Peyer's patch (tissue), 4 donors: ENCODE measurements around the gene GOLT1A. TPM values are rescaled to one million over a fixed set of nuclear protein-coding genes. Genes with fewer than 3 reads are reported as not detected.
A peak's percentile ranks its signal among the peaks of the same experiment; 100 is the strongest.

Source experiments
- DNase-seq, 3 donors: peaks; one replicate each; pipeline ENCODE4 v3.0.0-alpha.2; 2017 to 2019
- H3K27ac ChIP-seq, 4 donors: fragments of 200-600 bp; sonication (generic); one replicate each; pipeline ENCODE4 v1.5.1; 2016 to 2019
- H3K27me3 ChIP-seq, 2 donors: fragments of 200-600 bp; sonication (generic); one replicate each; pipeline ENCODE4 v1.5.1; 2019
- H3K36me3 ChIP-seq, 3 donors: fragments of 200-600 bp; sonication (generic); one replicate each; pipeline ENCODE4 v1.5.1; 2016 to 2019
- H3K4me1 ChIP-seq, 4 donors: fragments of 200-600 bp; sonication (generic); one replicate each; pipeline ENCODE4 v1.5.1; 2016 to 2019
- H3K4me3 ChIP-seq, 4 donors: fragments of 200-600 bp; sonication (generic); 1 replicate in 3 of 4; 2 replicates in 1 of 4; pipeline ENCODE4 v1.5.1; 2016 to 2019; ENCODE audit warnings: mild to moderate bottlenecking in 1 of 4
- H3K9me3 ChIP-seq, 4 donors: fragments of 200-600 bp; sonication (generic); one replicate each; pipeline ENCODE4 v1.5.1; 2016 to 2019; ENCODE audit warnings: mild to moderate bottlenecking in 1 of 4
- CTCF ChIP-seq, 6 experiments: fragments of 450-650 bp in 4 of 6; fragments of 200-600 bp in 2 of 6; sonication (generic) in 1 of 6; IDR thresholded peaks; one replicate each; pipeline ENCODE4 v1.5.1; 2017 to 2019; ENCODE audit warnings: antibody characterized with exemption in 6 of 6, mild to moderate bottlenecking in 3 of 6, moderate library complexity in 1 of 6
- POLR2A ChIP-seq, 2 donors: fragments of 450-650 bp; IDR thresholded peaks; one replicate each; pipeline ENCODE4 v1.5.1; 2017; ENCODE audit warnings: antibody characterized with exemption in 2 of 2, mild to moderate bottlenecking in 2 of 2, moderate library complexity in 2 of 2
- total RNA-seq, 4 donors: library from RNA; depleted of rRNA; stranded (reverse); fragments of >200 nt; gene quantifications; one replicate each; pipeline ENCODE4 v1.1.0, GENCODE V29; 2016

Gene GOLT1A
- total RNA-seq, 4 donors from 2014 or later: 11.6 to 101 (median 69.1) TPM

- no peak for DNase-seq
- Histone ChIP-seq H3K4me3 (no peak overlapping the region), H3K9me3 (no peaks in the 10 kb centered on the region), H3K27me3 (no peaks in the 10 kb centered on the region), H3K36me3 (peaks cover 0 to 51% (median 0%) of the 10 kb centered on the region in 3 donors), H3K4me1 (no peaks in the 10 kb centered on the region), H3K27ac (no peak overlapping the region)
- TF ChIP-seq CTCF (IDR thresholded peaks at IDR 0.05) (no peak), POLR2A (IDR thresholded peaks at IDR 0.05) (no peak)
These were observed 43.7 kb upstream of the GOLT1A start for GRCh38 chr1:204257446-204257845.

- no peak for DNase-seq
- Histone ChIP-seq H3K36me3 (peaks cover 0 to 44% (median 0%) of the 10 kb centered on the region in 3 donors), H3K4me3 (no peak overlapping the region), H3K27ac (no peak overlapping the region), H3K27me3 (no peaks in the 10 kb centered on the region), H3K9me3 (no peaks in the 10 kb centered on the region), H3K4me1 (no peaks in the 10 kb centered on the region)
- no peak for TF ChIP-seq CTCF (IDR thresholded peaks at IDR 0.05)
- TF ChIP-seq POLR2A (IDR thresholded peaks at IDR 0.05): no peak
These were observed 42.7 kb upstream of the GOLT1A start for GRCh38 chr1:204256531-204256930.

GRCh38 chr1:204255966-204256365, 42.2 kb upstream of the GOLT1A start:
- Histone ChIP-seq H3K27me3 (no peaks in the 10 kb centered on the region), H3K9me3 (no peaks in the 10 kb centered on the region), H3K27ac (peak overlapping the region in 1 of 4 donors; percentile 12), H3K4me3 (no peak overlapping the region), H3K4me1 (no peaks in the 10 kb centered on the region), H3K36me3 (peaks cover 0 to 43% (median 0%) of the 10 kb centered on the region in 3 donors)
- DNase-seq: no peak
- TF ChIP-seq POLR2A (IDR thresholded peaks at IDR 0.05): no peak
- no peak for TF ChIP-seq CTCF (IDR thresholded peaks at IDR 0.05)

GRCh38 chr1:204255225-204255624, 41.4 kb upstream of the GOLT1A start:
- TF ChIP-seq POLR2A (IDR thresholded peaks at IDR 0.05) (no peak), CTCF (IDR thresholded peaks at IDR 0.05) (no peak)
- H3K4me1 ChIP-seq: no peaks in the 10 kb centered on the region
- H3K9me3 ChIP-seq: no peaks in the 10 kb centered on the region
- H3K4me3 ChIP-seq: no peak overlapping the region
- no peaks in the 10 kb centered on the region for H3K27me3 ChIP-seq
- peaks cover 0 to 43% (median 0%) of the 10 kb centered on the region in 3 donors for H3K36me3 ChIP-seq
- H3K27ac ChIP-seq: peak overlapping the region in 1 of 4 donors; percentile 9
- DNase-seq: no peak

- H3K27ac ChIP-seq: peak overlapping the region in 1 of 4 donors; percentile 9
- H3K27me3 ChIP-seq: no peaks in the 10 kb centered on the region
- H3K36me3 ChIP-seq: peaks cover 0 to 46% (median 0%) of the 10 kb centered on the region in 3 donors
- no peaks in the 10 kb centered on the region for H3K9me3 ChIP-seq
- no peak for TF ChIP-seq POLR2A (IDR thresholded peaks at IDR 0.05)
- TF ChIP-seq CTCF (IDR thresholded peaks at IDR 0.05): no peak
- peak in 1 of 3 donors; percentile 72 for DNase-seq
- H3K4me1 ChIP-seq: no peaks in the 10 kb centered on the region
- no peak overlapping the region for H3K4me3 ChIP-seq
These were observed 40.4 kb upstream of the GOLT1A start for GRCh38 chr1:204254031-204254661.
